ENCODE results near the gene ATP6V0A1. TPM values are rescaled to one million over a fixed set of nuclear protein-coding genes. Genes with fewer than 3 reads are reported as not detected.
A peak's percentile ranks its signal among the peaks of the same experiment; 100 is the strongest.

The ATP6V0A1 gene
- total and polyA plus RNA-seq, 8 donors, result 13.1 to 435 (median 80.2) TPM

DNA sequence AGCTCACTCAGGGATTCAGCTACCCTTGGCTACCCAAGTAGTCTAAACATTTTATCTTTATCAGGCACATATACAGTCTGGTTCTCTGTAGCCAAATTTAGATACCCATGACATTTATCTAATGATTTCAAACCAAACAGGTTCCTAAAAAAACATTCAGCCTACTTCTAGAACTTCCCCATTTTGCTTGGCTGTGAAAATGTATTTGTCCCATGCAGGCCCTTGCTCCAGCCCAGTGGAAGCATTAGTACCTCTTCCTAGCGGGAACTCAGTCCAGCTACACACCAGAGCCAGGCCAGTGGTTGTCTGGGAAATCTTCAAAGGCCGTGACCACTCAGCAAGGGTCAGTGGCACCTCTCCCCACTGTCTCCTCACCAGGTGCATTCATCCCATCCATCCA, 51.2 kb downstream of the ATP6V0A1 start:
- Histone ChIP-seq H3K27ac (no peak overlapping the region), H3K4me3 (no peak overlapping the region), H3K9me3 (no peaks in the 10 kb centered on the region), H3K27me3 (no peaks in the 10 kb centered on the region), H3K36me3 (peaks cover 40 to 76% (median 70%) of the 10 kb centered on the region in 4 donors), H3K4me1 (peaks cover 18 to 53% (median 36%) of the 10 kb centered on the region in 4 donors)
- intact Hi-C loops (cut with DNase I; ENCODE audit: low total_unique reads), result loop anchor here (10.0 kb wide), 1 partner anchor 185 kb away; no protein-coding TSS in a partner anchor
- 74 to 93% (median 88%) methylated on average over 2 of the region's 2 CpGs for WGBS, 5 donors
- no peak for DNase-seq
- TF ChIP-seq, protein P1, sequence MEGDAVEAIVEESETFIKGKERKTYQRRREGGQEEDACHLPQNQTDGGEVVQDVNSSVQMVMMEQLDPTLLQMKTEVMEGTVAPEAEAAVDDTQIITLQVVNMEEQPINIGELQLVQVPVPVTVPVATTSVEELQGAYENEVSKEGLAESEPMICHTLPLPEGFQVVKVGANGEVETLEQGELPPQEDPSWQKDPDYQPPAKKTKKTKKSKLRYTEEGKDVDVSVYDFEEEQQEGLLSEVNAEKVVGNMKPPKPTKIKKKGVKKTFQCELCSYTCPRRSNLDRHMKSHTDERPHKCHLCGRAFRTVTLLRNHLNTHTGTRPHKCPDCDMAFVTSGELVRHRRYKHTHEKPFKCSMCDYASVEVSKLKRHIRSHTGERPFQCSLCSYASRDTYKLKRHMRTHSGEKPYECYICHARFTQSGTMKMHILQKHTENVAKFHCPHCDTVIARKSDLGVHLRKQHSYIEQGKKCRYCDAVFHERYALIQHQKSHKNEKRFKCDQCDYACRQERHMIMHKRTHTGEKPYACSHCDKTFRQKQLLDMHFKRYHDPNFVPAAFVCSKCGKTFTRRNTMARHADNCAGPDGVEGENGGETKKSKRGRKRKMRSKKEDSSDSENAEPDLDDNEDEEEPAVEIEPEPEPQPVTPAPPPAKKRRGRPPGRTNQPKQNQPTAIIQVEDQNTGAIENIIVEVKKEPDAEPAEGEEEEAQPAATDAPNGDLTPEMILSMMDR (IDR thresholded peaks at IDR 0.05), result no peak
- TF ChIP-seq POLR2A (IDR thresholded peaks at IDR 0.05) (no peak), EP300 (IDR thresholded peaks at IDR 0.05) (no peak), POLR2AphosphoS5 (IDR thresholded peaks at IDR 0.05) (no peak)

DNA sequence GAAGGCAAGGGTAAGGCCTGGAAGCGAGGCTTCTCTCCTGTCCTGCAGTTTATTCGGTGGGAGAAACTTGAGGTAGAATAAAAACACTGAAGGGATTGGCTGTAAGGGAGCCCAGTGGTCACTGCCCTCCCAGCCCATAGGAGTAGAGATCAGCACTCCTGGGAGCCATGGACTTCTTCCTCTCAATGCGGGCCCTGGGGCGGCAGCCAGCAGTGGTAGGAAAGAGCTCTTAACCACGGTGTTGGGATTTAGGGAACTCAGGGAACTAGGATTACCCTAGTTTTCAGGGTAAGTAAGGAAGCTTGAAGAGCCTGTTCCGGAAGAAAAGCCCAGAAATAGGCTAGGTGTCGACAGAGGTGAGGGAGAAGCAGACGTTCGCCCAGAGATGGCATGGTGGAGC, 53.6 kb downstream of the ATP6V0A1 start:
- H3K36me3 ChIP-seq, result peaks cover 40 to 67% (median 60%) of the 10 kb centered on the region in 4 donors
- no peaks in the 10 kb centered on the region for H3K27me3 ChIP-seq
- H3K4me1 ChIP-seq, result peaks cover 24 to 57% (median 46%) of the 10 kb centered on the region in 4 donors
- TF ChIP-seq POLR2AphosphoS5 (IDR thresholded peaks at IDR 0.05), result no peak
- TF ChIP-seq, protein P1 (IDR thresholded peaks at IDR 0.05), result no peak
- TF ChIP-seq EP300 (IDR thresholded peaks at IDR 0.05), result no peak
- no peak for TF ChIP-seq POLR2A (IDR thresholded peaks at IDR 0.05)
- intact Hi-C loops (cut with DNase I; ENCODE audit: low total_unique reads), result loop anchor here (10.0 kb wide), 1 partner anchor 187 kb away; no protein-coding TSS in a partner anchor
- no peak overlapping the region for H3K4me3 ChIP-seq
- WGBS, 5 donors, result 63 to 81% (median 66%) methylated on average over 9 of the region's 9 CpGs
- no peak for DNase-seq
- peak overlapping the region; percentile 67 to 93 (median 75) for H3K27ac ChIP-seq
- no peaks in the 10 kb centered on the region for H3K9me3 ChIP-seq

DNA sequence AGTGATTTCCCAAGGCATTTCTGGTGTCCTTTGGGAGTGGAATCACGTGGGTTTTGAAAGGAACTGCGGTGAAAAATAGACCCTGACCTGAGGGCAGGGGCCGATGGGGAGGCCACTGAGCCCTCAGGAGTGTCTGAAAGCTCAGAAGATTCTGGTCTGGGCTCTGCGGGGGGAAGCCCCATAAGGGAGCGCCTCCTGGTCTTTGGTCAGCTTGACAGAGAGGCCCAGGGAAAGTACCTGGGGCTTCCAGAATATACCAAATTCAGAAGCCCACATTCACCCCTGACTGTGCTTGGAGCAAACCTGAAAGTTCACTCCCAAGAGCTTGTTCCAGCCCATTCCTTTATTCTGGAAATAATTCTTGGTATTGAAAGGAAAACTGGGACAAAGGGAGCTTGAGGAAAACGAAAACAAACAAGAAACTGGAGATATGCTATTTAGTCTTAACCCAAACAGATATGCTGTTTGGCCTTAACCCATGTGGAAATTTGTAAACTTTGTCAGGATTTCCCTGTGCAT, 54.1 kb downstream of the ATP6V0A1 start:
- no peak for TF ChIP-seq EP300 (IDR thresholded peaks at IDR 0.05)
- peak in 2 of 3 donors; percentile 8 to 23 for TF ChIP-seq POLR2AphosphoS5 (IDR thresholded peaks at IDR 0.05)
- TF ChIP-seq POLR2A (IDR thresholded peaks at IDR 0.05), result no peak
- TF ChIP-seq, protein P1 (IDR thresholded peaks at IDR 0.05), result no peak
- Histone ChIP-seq H3K36me3 (peaks cover 36 to 62% (median 55%) of the 10 kb centered on the region in 4 donors), H3K4me3 (no peak overlapping the region), H3K27me3 (no peaks in the 10 kb centered on the region), H3K9me3 (no peaks in the 10 kb centered on the region), H3K4me1 (peaks cover 30 to 60% (median 52%) of the 10 kb centered on the region in 4 donors), H3K27ac (peak overlapping the region; percentile 67 to 93 (median 75))
- DNase-seq, result peak in 1 of 2 donors; percentile 46
- 19 to 35% (median 29%) methylated on average over 6 of the region's 6 CpGs for WGBS, 5 donors
- intact Hi-C loops (cut with DNase I; ENCODE audit: low total_unique reads), result loop anchor here (10.0 kb wide), 1 partner anchor 188 kb away; no protein-coding TSS in a partner anchor

DNA sequence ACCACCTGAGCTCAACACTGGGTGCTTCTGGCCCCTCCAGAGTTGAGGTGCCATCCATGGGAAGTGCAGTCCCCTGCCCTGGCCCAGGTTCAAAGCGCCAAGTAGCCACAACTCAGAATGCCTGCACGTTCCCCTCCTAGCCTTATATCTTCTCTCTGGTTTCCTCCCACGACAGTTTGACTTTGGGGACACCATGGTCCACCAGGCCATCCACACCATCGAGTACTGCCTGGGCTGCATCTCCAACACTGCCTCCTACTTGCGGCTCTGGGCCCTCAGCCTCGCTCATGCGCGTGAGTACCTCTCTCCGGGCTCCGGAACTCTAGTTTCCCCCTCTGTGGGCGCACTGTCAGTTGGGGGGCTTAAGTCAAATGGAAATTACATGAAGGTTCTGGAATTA, 55.0 kb downstream of the ATP6V0A1 start:
- DNase-seq, result no peak
- Histone ChIP-seq H3K9me3 (no peaks in the 10 kb centered on the region), H3K27ac (peak overlapping the region; percentile 56 to 93 (median 75)), H3K27me3 (no peaks in the 10 kb centered on the region), H3K4me3 (no peak overlapping the region), H3K4me1 (peaks cover 39 to 69% (median 60%) of the 10 kb centered on the region in 4 donors), H3K36me3 (peaks cover 27 to 53% (median 46%) of the 10 kb centered on the region in 4 donors)
- TF ChIP-seq EP300 (IDR thresholded peaks at IDR 0.05), result no peak
- TF ChIP-seq, protein P1 (IDR thresholded peaks at IDR 0.05), result no peak
- no peak for TF ChIP-seq POLR2A (IDR thresholded peaks at IDR 0.05)
- no peak for TF ChIP-seq POLR2AphosphoS5 (IDR thresholded peaks at IDR 0.05)
- intact Hi-C loops (cut with DNase I; ENCODE audit: low total_unique reads), result loop anchor here (10.0 kb wide), 1 partner anchor 189 kb away; no protein-coding TSS in a partner anchor
- WGBS, 5 donors, result 90 to 93% (median 92%) methylated on average over 10 to 11 of the region's 11 CpGs
